Tibial artery (tissue), 4 donors: ENCODE measurements around the gene CISD1.
A peak's percentile ranks its signal among the peaks of the same experiment; 100 is the strongest.

ENCODE experiments used
- DNase-seq, 2 donors: peaks; one replicate each; pipeline ENCODE4 v3.0.0-alpha.2; 2019
- H3K27ac ChIP-seq, 2 donors: fragments of 200-600 bp; sonication (generic) in 1 of 2; 1 replicate in 1 of 2; 2 replicates in 1 of 2; pipeline ENCODE4 v1.5.1; 2018 to 2019; ENCODE audit warnings: mild to moderate bottlenecking in 1 of 2
- H3K27me3 ChIP-seq, 2 donors: fragments of 200-600 bp; sonication (generic) in 1 of 2; one replicate each; pipeline versions ENCODE4 v1.5.1 to v1.6.0; 2016 to 2019
- H3K36me3 ChIP-seq, 3 donors: fragments of 200-600 bp; sonication (generic) in 2 of 3; one replicate each; pipeline ENCODE4 v1.5.1; 2016 to 2019; ENCODE audit warnings: mild to moderate bottlenecking in 2 of 3
- H3K4me1 ChIP-seq, 4 donors: fragments of 200-600 bp; sonication (generic) in 2 of 4; 1 replicate in 3 of 4; 2 replicates in 1 of 4; pipeline ENCODE4 v1.5.1; 2016 to 2019
- H3K4me3 ChIP-seq, 2 donors: fragments of 200-600 bp; sonication (generic) in 1 of 2; 1 replicate in 1 of 2; 2 replicates in 1 of 2; pipeline ENCODE4 v1.5.1; 2018 to 2019; ENCODE audit warnings: mild to moderate bottlenecking in 2 of 2
- H3K9me3 ChIP-seq, 3 donors: fragments of 200-600 bp; sonication (generic) in 1 of 3; one replicate each; pipeline ENCODE4 v1.5.1; 2016 to 2019
- intact Hi-C: fragments of 100-400 bp; cut with DNase I; formaldehyde crosslinking; loops from one replicate; pipeline ENCODE4 v1.15.0; 2023; ENCODE audit warnings: low total_unique reads
- TF ChIP-seq, protein P1 (sequence below), 2 experiments: fragments of 200-600 bp in 1 of 2; fragments of 450-650 bp in 1 of 2; IDR thresholded peaks; one replicate each; pipeline ENCODE4 v1.5.1; 2017 to 2019; ENCODE audit warnings: antibody characterized with exemption in 2 of 2, mild to moderate bottlenecking in 1 of 2, moderate library complexity in 1 of 2

CISD1 gene

GRCh38 chr10:58331646-58332045 is 62.7 kb downstream of the CISD1 start:
- Histone ChIP-seq H3K27me3 (no peaks in the 10 kb centered on the region), H3K4me1 (peaks cover 0 to 15% (median 9%) of the 10 kb centered on the region in 4 donors), H3K9me3 (no peaks in the 10 kb centered on the region), H3K27ac (no peak overlapping the region), H3K36me3 (no peaks in the 10 kb centered on the region), H3K4me3 (no peak overlapping the region)
- intact Hi-C loops: no loop called here
- no peak for DNase-seq
- TF ChIP-seq, protein P1, sequence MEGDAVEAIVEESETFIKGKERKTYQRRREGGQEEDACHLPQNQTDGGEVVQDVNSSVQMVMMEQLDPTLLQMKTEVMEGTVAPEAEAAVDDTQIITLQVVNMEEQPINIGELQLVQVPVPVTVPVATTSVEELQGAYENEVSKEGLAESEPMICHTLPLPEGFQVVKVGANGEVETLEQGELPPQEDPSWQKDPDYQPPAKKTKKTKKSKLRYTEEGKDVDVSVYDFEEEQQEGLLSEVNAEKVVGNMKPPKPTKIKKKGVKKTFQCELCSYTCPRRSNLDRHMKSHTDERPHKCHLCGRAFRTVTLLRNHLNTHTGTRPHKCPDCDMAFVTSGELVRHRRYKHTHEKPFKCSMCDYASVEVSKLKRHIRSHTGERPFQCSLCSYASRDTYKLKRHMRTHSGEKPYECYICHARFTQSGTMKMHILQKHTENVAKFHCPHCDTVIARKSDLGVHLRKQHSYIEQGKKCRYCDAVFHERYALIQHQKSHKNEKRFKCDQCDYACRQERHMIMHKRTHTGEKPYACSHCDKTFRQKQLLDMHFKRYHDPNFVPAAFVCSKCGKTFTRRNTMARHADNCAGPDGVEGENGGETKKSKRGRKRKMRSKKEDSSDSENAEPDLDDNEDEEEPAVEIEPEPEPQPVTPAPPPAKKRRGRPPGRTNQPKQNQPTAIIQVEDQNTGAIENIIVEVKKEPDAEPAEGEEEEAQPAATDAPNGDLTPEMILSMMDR (IDR thresholded peaks at IDR 0.05): no peak

DNA sequence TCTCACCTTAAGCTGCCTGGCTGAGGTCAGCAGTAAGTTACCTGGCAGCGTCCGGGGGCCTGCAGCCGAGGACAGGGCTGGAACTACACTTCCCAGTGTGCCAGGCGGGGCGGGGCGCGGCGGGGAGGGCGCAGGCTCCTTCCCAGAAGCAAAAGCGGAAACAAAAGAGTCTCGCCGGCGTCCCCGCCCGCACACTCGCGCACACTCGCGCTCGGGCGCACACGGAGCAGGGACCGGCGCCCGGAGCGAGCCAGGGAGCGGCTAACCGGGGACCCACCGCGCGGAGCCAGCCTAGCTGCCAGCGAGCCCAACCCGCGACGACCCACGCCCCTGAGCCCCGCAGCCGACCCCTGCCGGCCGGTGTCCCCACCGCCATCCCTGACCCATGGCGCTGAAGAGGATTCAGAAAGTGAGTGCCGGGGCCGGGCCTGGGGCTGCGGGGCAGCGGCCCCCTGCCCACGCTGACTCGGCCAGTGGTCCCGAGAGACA is 65.9 kb downstream of the CISD1 start, which contains the start of gene UBE2D1:
UBE2D1 (plus strand) TSS at position 190 of the 489 bp plus-strand sequence; CDS start at position 386, 196 bp downstream.
- intact Hi-C loops: loop anchor here (5.0 kb wide), 1 partner anchor 47 kb away; no protein-coding TSS in a partner anchor
- no peaks in the 10 kb centered on the region for H3K27me3 ChIP-seq
- no peaks in the 10 kb centered on the region for H3K9me3 ChIP-seq
- peak; percentile 82 to 92 for DNase-seq
- TF ChIP-seq, protein P1 (IDR thresholded peaks at IDR 0.05): peak; percentile 27 to 28
- peak within 1 kb of the TSS; percentile 87 to 91 for H3K27ac ChIP-seq
- peaks cover 0 to 29% (median 14%) of the 10 kb centered on the region in 4 donors for H3K4me1 ChIP-seq
- peak within 1 kb of the TSS; percentile 96 to 99 for H3K4me3 ChIP-seq
- H3K36me3 ChIP-seq: no peaks in the 10 kb centered on the region

DNA sequence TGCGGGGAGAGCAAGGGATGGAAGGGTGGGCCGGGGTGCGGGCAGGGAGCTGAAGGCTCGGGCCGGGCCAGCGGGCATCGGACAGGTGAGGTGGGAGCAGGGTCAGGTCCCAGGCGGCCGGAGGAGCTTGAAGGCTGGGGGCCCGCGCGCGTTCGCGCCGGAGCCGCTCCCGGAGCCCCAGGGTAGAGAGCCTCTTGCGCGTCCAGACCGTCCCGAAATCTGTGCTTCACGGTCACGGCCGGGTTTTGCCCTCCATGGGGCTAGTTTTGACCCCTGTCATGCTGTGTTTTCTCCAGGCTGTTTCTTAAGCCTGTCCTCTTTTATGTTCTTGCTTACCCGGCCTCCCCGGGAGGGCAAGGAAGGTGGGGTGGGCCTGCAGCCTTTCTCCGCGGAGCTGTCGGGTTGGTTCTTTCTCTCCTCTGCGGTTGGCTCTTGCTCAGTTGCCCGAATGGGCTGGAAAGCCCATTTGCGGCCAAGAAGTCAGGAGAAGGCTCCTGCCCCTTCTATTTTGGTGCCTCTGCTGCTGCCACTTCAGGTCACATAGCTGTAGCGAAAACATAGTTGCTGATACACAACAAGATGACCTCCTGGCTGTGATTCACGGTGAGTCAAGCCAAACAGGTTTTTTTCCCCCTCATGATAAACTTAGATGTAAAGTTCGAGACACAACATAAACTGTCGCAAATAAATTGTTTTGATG is 66.5 kb downstream of the CISD1 start:
- intact Hi-C loops: loop anchor here (5.0 kb wide), 1 partner anchor 47 kb away; no protein-coding TSS in a partner anchor
- peak overlapping the region; percentile 96 to 99 for H3K4me3 ChIP-seq
- peak overlapping the region; percentile 87 to 91 for H3K27ac ChIP-seq
- H3K27me3 ChIP-seq: no peaks in the 10 kb centered on the region
- no peaks in the 10 kb centered on the region for H3K9me3 ChIP-seq
- peak; percentile 25 to 66 for DNase-seq
- peaks cover 0 to 29% (median 14%) of the 10 kb centered on the region in 4 donors for H3K4me1 ChIP-seq
- TF ChIP-seq, protein P1 (IDR thresholded peaks at IDR 0.05): no peak
- H3K36me3 ChIP-seq: no peaks in the 10 kb centered on the region

- peak overlapping the region; percentile 96 to 99 for H3K4me3 ChIP-seq
- intact Hi-C loops: loop anchor here (5.0 kb wide), 1 partner anchor 46 kb away; no protein-coding TSS in a partner anchor
- peaks cover 0 to 29% (median 15%) of the 10 kb centered on the region in 4 donors for H3K4me1 ChIP-seq
- no peaks in the 10 kb centered on the region for H3K9me3 ChIP-seq
- DNase-seq: no peak
- no peaks in the 10 kb centered on the region for H3K27me3 ChIP-seq
- peak overlapping the region in 1 of 2 donors; percentile 87 for H3K27ac ChIP-seq
- TF ChIP-seq, protein P1 (IDR thresholded peaks at IDR 0.05): no peak
- H3K36me3 ChIP-seq: no peaks in the 10 kb centered on the region
Measured at GRCh38 chr10:58336242-58336641, 67.3 kb downstream of the CISD1 start.
